Non-pigmented ciliary epithelial cell (primary cell): ENCODE measurements around the gene RNF148.

ENCODE experiments used
- DNase-seq: peaks from one replicate; pipeline ENCODE4 v3.0.0-alpha.2; 2010; ENCODE audit warnings: low read depth

The RNF148 gene, protein sequence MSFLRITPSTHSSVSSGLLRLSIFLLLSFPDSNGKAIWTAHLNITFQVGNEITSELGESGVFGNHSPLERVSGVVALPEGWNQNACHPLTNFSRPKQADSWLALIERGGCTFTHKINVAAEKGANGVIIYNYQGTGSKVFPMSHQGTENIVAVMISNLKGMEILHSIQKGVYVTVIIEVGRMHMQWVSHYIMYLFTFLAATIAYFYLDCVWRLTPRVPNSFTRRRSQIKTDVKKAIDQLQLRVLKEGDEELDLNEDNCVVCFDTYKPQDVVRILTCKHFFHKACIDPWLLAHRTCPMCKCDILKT

DNA sequence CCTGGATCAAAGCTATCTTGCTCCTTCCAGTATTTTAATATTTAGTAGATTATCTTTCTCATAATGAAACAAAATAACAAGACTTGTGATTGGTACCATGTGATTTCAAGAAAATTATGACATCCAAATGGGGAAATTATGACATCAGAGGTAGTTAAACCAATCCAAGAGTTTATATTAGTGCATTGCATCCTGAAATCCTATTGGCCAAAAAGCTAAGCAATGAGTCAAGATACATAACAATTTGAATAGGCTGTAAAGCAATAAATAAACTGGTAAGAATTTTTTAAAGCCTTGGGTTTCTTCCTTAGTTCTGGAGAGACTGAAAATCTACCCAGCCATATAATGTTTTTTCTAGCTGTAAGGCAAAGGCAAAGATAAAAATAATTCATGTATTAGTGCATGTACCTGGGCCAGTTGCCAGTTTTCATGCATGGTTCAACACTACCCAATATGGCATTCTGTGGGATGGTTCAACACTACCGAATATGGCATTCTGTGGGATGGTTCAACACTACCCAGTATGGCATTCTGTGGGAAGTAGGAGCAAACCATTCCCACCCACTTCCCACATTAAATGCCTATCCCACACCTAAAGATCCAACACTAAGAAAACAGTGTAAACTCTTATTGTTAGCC lies at the start of gene RNF148:
TSS of gene RNF148 (minus strand) at position 51 of the 639 bp plus-strand sequence. CDS start 172 bp downstream, outside the sequence.
- DNase-seq = no peak

DNA sequence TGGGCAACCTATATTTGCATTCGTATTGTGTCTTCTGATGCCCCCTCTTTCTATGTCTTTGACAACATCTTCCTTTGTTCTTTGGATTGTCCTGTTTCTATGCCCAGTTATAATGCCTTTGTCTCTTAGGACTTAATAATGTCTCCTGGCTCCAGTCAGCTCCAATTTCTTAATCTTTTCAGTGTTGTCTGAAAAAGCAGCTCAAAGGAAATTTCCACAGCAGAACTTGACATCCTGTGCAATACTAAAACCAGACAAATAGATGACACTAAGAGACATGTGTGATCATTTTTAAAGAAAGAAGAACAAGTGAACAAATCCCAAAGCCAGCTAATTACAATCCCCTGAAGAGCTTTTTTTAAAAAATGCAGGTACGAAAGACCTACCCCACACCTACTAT lies 47.7 kb upstream of the RNF148 start:
- DNase-seq = no peak

DNA sequence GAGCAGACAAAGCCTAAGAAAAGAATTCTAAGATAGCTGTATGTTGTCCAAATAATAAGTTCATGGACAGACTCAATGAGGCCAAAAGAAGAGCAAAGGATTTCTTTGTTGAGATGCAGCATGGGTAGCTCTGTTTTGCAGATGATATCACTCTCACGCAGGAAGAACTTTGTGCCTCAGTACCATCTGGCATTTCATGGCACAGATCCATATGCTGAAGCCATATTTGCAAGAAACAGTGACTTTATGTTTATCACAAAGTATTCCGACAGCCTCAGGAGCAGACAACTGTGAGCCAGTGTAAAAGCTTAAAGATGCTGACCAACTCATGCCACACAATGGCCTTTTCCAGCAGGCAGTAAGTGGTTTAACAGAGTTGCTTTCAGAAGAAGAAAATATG lies 45.5 kb upstream of the RNF148 start:
- DNase-seq = no peak

DNA sequence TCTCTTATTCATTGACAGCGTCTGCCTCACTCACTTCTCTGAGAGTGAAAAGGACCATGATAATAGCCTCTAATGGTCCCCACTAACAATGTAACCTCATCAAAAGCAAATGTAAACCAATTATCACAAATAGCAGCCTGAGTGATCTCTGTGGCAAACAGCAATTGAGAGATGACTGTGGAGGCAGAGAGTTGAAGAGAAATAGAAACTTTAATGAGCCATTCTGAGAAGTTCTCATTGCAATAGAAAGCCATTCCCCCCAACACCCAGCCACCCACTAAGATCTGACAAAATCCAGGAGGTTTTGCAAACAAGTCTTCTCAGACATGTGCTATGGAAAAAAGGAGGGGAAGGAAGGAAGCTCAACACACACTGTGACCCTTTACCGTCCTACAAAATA lies 44.2 kb upstream of the RNF148 start:
- DNase-seq = no peak

DNA sequence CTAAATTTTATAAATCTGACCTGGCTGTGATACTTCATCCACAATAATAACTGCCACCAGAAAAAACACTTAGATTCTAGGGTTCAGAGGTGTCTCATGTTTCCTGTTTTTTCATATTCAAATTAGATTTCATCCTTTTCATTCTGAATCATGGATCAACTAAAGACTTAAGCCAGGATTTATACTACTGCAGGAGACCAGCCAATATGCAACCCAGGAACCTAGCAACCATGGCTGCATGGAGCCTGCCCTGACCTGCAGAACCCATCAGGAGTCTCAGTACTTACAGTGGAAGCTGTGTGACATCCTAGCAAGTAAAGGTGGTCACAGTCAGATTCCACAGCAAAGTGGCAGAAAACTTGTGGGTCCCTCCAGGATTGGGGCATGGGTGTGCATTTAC lies 40.5 kb upstream of the RNF148 start:
- no peak for DNase-seq

DNA sequence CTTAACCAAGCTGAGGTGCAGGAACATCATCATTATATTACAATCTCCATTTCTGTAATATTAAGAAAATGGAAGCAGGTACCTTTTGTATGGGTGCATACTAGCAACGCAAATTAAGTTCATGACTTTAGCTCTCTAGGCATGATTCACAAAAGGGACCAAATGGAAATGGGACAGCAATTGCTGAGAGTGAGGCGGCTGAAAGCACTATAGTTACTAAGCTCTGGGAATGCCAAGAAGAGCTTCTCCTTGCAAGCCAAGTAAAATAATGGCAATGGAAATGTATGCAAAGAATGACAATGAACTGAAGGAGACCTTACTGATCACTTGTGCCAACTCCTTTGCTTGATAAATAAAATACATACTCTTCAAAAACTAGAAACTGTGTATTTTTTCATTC lies 36.2 kb upstream of the RNF148 start:
- no peak for DNase-seq

DNA sequence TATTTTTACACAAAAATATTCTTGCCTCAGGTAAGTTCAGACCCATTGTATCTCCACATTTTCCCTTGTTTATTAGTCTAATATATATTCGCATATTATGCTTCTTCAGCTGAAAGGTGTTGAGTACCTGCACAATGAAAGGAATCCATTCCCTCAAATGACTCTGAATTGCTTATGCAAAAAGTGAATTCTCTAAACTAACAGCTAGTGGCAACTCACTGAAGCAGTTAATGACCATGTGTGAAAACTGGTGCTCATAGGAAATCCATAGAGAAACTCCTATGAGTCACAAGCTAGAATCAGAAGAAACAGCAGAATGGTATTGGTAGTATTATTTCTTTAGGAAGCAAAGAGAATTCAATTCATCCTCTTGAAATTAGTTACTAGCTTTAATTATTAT lies 33.5 kb upstream of the RNF148 start:
- no peak for DNase-seq

DNA sequence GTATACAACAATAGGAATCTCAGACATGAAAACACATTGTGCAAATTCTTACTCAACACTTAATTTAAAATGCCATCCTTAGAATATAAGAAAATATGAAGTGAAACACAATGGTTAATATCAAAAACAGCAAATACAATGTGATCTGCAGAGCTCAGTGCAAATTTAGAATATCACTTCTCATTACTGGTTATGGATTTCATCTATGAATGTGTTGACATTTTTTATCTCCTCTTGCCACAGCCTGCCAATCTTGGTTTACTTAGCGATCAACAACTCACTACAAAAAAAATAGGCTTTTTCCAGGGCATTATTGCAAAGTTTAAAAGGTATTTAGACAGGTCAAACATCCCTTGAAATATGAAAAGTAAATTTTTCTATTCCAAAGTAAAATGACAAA lies 25.0 kb upstream of the RNF148 start:
- no peak for DNase-seq

DNA sequence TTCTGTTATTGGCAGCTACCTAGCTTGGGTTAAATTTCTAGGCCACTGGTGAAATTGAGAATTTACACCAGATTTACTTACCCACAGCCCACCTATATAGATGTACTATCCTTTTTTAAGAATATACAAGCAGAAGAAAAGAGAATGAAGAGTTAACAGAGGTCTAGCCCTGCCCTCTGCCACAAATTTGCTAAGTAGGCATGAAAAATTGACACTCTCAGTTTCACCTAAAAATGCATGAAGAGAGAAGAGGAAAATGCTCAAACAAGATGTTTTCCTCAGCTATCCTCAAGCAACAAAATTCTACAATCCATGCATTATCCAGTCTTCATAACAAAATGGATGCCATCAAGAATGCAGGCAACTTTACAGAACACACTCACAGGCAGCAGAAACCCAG lies 24.6 kb upstream of the RNF148 start:
- no peak for DNase-seq

DNA sequence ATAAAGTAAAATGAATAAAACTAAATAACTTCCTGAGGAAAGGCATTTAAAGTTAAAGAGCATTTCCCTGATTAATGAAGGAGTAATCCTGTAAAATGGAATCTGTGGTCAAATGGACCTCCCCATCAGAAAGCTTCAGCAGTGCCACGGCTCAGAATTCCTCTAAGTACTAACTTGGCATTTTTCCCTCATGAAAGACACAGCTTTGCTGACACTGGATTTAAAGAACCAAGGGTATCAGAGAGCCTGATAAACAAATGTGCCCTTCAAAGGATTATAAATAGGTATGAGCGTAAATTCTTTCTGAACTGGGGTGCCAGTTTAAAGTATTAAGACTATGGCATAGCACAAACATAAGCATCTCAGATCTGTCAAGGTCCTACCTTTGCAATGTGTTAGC lies 24.2 kb upstream of the RNF148 start:
- no peak for DNase-seq

DNA sequence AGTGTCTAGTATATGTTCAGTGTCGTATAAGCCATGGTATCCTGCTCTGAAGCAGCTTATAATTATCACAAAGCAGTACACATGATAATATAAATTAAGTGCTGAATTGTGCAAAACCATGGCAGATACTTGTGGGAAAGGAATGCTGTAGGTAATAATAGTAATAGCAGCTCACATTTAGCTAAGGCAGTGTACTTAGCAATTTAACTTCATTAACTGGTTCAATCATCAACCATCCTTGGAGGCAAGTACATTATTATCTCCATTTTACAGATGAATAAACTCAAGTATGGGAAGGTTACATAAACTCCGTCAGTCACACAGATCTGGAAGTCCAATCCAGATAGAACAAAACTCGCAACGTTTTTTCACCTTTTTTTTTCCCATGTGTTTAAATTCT lies 21.6 kb upstream of the RNF148 start:
- no peak for DNase-seq

DNA sequence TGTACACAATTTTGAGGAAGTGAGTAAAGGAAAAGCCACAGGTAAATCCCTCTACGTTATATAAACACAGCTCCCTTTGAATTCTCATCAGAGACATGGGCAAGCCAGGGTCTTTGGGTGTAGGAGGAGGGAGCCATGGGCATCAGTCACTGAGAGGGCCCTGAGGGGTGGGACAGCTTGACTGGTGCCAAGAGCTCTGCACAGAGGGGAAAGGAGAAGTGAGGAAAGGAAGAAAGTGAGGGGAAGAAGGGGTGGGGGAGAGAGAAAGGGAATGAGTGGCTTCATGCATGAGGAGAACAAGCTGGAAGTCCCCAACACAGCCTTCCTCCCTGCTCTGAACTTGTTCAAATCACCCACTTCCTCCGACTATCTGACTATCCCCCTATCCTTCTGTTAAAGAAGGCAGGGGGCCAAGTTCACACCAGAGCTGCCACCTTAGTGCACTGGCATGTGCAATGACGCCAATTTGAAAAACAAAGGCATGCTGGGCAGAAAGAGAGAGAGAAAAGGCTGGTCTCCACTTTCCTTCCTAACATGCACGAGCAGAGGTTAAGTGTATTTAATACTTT lies 16.4 kb upstream of the RNF148 start:
- no peak for DNase-seq

DNA sequence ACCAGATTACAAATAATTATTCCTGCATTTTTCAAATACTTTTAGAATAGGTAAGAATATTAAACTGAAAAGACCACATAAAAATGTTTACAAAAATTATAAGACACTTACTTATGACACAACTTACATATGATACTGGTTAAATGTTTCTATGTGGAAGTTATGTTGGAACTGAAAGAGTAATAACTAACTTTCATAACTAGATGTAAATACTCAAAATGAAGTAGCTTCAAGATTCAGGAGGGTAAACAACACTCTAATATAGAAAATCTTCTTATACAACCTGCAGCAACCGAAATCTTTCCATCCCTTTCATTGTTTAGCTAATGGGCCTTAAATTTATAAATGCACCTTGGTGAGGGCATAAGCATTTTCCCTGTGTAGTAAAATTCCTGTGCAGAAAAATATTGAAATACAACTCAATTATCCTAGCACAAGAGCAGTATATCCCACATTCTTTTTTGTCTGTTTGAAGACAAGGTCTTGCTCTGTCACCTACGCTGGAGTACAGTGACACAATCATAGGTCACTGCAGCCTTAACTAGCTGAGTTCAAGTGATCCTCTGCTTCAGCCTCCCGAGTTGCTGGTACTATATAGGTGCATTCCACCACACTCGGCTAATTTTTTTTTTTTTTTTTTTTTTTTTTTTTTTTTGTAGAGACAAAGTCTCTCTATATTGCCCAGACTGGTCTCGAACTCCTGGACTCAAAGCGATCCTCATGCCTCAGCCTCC lies 14.8 kb upstream of the RNF148 start:
- DNase-seq = no peak

DNA sequence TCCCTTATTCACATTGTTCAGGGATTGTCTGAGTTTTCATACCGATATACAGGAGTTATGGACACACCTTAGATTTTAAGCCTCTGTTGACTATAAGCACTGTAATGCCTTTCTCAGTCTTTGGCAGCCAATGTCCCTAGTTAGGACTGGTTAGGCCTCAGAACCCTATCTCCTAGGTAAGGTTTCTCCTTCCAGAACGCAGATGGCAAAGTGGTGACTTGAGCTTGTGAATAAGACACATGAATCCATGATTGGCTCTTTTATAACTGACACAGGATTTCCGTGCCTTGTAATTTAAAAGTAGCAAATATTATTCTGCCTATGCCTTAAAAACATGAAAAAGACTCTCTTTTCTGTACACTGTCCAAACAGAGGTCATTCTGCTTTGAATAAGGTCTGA lies 12.5 kb upstream of the RNF148 start:
- DNase-seq = no peak

DNA sequence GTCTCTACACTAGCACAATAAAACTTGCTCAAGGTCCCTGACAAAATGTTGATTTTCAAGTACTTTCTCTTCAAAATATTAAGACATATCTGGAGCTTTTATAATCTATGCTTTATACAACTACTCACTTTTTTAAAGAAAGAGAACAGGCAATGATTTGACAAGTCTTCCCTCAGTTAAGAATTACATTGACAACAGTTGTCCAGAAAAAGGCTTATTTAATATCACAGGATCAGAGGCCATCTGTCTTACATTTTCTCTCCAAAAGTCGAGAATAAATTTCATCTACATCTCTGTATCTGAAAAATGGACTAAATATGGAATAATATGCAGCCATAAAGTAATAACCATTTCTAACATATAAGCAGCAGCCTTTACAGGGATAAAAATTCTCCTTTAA lies 8.2 kb upstream of the RNF148 start:
- DNase-seq = no peak

DNA sequence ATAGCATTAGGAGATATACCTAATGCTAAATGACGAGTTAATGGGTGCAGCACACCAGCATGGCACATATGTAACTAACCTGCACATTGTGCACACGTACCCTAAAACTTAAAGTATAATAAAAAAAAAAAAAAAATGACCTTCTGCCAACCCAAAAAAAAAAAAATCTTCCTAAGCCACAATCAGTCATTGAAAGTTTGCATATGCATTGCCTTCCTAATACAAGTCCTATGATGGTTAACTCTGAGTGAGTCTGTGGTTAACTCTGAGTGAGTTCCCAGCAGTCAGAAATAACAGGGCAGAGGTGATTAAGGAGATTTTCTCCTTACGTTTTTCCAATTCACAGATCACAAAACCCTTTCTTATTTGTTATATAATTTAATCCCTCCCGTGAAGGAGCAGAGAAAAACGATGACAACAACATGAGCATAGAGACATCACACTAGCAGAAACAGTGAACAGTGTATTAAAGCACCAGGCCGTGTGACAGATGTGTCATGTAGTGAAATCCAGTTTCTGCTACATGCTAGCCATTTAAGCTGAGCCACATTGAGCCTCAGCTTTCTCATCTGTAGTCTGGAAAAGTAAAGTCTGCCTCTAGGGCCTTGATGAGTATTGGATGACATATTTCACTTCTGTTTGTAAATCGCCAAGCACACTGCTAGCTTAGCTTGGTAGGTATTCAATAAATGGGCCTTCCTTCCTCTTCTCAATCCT lies 7.4 kb upstream of the RNF148 start:
- DNase-seq = no peak

DNA sequence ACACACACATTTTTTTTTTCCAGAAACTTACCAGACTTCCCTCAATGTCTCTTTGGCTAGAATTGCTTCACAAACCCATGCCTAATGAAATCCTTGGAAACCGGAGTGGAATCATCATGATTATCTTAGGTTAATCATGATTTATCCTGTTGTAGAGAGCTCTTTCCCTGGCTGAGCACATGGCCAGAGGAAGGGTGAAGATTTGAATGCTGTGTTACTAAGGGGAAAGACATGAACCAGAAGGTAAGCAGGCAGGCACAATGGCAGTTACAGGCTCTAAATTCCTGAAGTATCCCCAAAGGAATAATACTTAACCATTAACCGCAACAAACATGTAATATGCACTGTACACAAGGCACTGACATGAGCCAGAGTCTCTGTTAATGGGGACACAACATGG lies 4.1 kb upstream of the RNF148 start:
- DNase-seq = no peak

DNA sequence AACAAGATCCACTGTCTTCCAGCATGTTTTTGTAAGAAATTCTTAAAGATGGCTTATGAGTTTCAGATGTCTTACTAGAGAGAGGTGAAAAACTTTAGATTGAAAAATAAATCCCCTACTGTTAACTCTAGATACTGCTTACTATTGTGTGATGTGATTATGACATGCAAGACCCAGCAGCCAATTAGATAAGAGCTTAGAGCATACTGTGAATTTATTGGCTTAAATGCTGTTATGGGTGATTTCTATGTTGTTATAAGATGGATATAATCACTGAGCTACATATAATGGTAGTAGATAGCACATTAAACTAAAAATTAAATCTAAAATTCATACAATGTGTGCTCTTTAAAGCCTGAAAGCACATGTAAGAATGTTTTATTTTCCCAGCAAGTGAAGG lies 3.7 kb downstream of the RNF148 start, which contains the start of gene RNF133:
TSS of gene RNF133 (minus strand) at position 101 of the 400 bp plus-strand sequence. CDS start 199 bp downstream, outside the sequence.
- no peak for DNase-seq

DNA sequence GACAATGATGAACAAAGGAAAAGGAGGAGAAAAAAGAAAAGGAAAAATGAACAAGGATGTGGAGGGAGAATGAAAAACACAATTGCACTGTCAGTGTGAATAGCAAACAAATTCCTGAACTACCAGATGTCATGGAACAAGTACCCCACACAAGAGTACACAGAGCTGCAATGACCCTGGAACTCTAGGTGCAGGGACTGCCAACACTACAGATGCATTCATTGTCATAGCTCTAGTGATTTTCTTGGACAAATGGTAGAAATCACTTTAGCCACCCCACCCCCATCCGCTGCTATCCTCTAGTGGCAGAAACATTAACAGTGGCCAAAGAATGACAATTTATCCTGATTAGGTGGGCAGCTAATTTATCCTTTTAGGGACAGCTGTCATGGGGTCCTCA lies 6.9 kb downstream of the RNF148 start:
- DNase-seq = no peak

DNA sequence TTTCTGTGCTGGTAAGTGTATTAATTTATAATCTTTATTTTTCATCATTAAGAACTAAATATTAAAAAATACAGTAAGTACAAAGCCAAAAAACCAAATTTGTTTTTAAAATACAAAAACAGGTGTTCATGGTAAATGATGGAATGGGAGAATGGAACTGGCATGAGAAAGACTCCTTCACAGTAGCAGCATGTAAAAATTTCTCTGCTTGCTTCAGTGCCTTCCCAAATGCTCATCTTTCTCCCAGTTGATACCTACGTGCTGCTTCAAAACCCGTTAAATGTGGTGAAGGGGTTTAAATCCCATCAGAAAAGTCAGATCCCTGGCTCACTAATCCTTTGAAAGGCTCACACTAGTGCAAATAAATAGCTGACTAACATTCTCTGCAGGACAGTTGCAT lies 8.0 kb downstream of the RNF148 start:
- no peak for DNase-seq

DNA sequence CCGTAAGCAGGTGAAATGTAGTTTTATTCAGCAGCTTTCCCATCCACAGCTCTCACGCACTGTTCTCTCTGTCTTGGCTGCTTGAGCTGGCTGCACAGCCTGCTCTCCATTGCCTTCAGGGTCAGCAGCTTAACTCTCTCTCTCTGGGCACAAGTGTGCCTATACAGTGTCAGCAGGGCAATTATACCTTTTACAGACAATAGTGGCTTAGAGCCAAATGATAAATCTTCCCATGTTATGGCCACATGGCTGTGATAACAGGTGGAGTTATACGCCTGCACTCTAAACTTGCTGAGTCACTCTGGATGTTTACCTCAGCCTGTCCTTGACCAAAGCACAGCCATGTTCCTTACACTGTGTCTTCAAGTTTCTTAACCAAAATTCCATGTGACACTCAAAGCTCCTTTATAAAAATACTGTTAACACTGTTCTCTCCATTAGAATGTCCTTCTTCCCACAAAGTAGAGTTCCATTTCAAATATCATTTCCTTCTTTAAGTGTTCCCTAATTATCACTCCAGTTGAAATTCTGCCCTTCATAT lies 9.9 kb downstream of the RNF148 start:
- no peak for DNase-seq
